ENCODE results near the gene CCDC27.

Gene CCDC27

GRCh38 chr1:3707298-3707938, 44.8 kb upstream of the CCDC27 start:
- no peak overlapping the region for H3K4me2 ChIP-seq (ENCODE audit: low read depth, low read length, poor library complexity, severe bottlenecking)
- H3K27me3 ChIP-seq (ENCODE audit: insufficient read depth, low read length, poor library complexity, severe bottlenecking) = no peaks in the 10 kb centered on the region
- no peaks in the 10 kb centered on the region for H3K9me3 ChIP-seq (ENCODE audit: insufficient read depth, low read depth, low read length)
- H2AFZ ChIP-seq (ENCODE audit: low read length) = no peak overlapping the region
- no peak overlapping the region for H3K4me3 ChIP-seq (ENCODE audit: low read length, poor library complexity, severe bottlenecking)
- TF ChIP-seq, protein P1, sequence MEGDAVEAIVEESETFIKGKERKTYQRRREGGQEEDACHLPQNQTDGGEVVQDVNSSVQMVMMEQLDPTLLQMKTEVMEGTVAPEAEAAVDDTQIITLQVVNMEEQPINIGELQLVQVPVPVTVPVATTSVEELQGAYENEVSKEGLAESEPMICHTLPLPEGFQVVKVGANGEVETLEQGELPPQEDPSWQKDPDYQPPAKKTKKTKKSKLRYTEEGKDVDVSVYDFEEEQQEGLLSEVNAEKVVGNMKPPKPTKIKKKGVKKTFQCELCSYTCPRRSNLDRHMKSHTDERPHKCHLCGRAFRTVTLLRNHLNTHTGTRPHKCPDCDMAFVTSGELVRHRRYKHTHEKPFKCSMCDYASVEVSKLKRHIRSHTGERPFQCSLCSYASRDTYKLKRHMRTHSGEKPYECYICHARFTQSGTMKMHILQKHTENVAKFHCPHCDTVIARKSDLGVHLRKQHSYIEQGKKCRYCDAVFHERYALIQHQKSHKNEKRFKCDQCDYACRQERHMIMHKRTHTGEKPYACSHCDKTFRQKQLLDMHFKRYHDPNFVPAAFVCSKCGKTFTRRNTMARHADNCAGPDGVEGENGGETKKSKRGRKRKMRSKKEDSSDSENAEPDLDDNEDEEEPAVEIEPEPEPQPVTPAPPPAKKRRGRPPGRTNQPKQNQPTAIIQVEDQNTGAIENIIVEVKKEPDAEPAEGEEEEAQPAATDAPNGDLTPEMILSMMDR (conservative IDR thresholded peaks at IDR 0.05; ENCODE audit: low read length) = no peak
- TF ChIP-seq EZH2phosphoT487 (IDR thresholded peaks at IDR 0.05; ENCODE audit: borderline replicate concordance) = no peak
- H3K4me1 ChIP-seq (ENCODE audit: insufficient read depth, low read length, poor library complexity, severe bottlenecking) = peaks cover 42% of the 10 kb centered on the region
- no peaks in the 10 kb centered on the region for H3K79me2 ChIP-seq (ENCODE audit: insufficient read depth, low read length)
- no peaks in the 10 kb centered on the region for H3K36me3 ChIP-seq (ENCODE audit: insufficient read depth, low read length)
- no peak overlapping the region for H3K9ac ChIP-seq (ENCODE audit: low read depth, low read length, poor library complexity, severe bottlenecking)
- H3K9me2 ChIP-seq (replicated peaks; ENCODE audit: low read depth, low read length) = no peaks in the 10 kb centered on the region
- peaks cover 14% of the 10 kb centered on the region; the same call in 1 of the 2 replicates for H3F3A ChIP-seq (ENCODE audit: low read depth)
- no peaks in the 10 kb centered on the region for H4K20me1 ChIP-seq (ENCODE audit: insufficient read depth, low read length, poor library complexity, severe bottlenecking)

- Histone ChIP-seq H3K4me1 (ENCODE audit: insufficient read depth, low read length, poor library complexity, severe bottlenecking) (peaks cover 37% of the 10 kb centered on the region), H3F3A (ENCODE audit: low read depth) (peaks cover 14% of the 10 kb centered on the region; the same call in 1 of the 2 replicates), H3K9me2 (replicated peaks; ENCODE audit: low read depth, low read length) (no peaks in the 10 kb centered on the region), H3K79me2 (ENCODE audit: insufficient read depth, low read length) (no peaks in the 10 kb centered on the region), H3K4me2 (ENCODE audit: low read depth, low read length, poor library complexity, severe bottlenecking) (no peak overlapping the region), H4K20me1 (ENCODE audit: insufficient read depth, low read length, poor library complexity, severe bottlenecking) (no peaks in the 10 kb centered on the region), H3K9ac (ENCODE audit: low read depth, low read length, poor library complexity, severe bottlenecking) (no peak overlapping the region), H3K4me3 (ENCODE audit: low read length, poor library complexity, severe bottlenecking) (no peak overlapping the region), H3K36me3 (ENCODE audit: insufficient read depth, low read length) (no peaks in the 10 kb centered on the region), H3K9me3 (ENCODE audit: insufficient read depth, low read depth, low read length) (no peaks in the 10 kb centered on the region), H2AFZ (ENCODE audit: low read length) (no peak overlapping the region), H3K27me3 (ENCODE audit: insufficient read depth, low read length, poor library complexity, severe bottlenecking) (no peaks in the 10 kb centered on the region)
- TF ChIP-seq EZH2phosphoT487 (IDR thresholded peaks at IDR 0.05; ENCODE audit: borderline replicate concordance) = no peak
- TF ChIP-seq, protein P1 (conservative IDR thresholded peaks at IDR 0.05; ENCODE audit: low read length) = no peak
These were observed 44.3 kb upstream of the CCDC27 start for GRCh38 chr1:3707939-3708328.

DNA sequence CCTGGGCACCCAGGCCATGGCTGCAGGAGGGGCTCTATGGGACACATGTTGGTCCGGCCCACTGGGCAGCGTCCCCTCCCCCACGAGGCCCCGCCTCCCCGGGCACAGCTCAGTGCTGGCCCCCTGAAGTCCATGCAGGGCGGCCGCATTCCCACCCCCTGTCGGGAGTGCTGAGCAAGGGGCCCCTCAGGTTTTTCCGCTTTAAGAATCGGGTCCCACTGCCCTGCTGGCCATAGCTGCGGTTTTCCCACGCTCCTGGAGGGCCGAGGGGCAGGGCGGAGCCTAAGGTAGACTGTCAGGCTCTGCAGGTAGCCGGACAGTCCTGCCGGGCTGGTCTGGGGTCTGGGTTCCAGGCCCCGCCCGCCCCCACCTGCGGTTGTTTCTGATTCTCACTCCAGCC, 43.5 kb upstream of the CCDC27 start:
- no peak overlapping the region for H3K4me3 ChIP-seq (ENCODE audit: low read length, poor library complexity, severe bottlenecking)
- H2AFZ ChIP-seq (ENCODE audit: low read length) = no peak overlapping the region
- H3K79me2 ChIP-seq (ENCODE audit: insufficient read depth, low read length) = no peaks in the 10 kb centered on the region
- H3K4me2 ChIP-seq (ENCODE audit: low read depth, low read length, poor library complexity, severe bottlenecking) = no peak overlapping the region
- H3K4me1 ChIP-seq (ENCODE audit: insufficient read depth, low read length, poor library complexity, severe bottlenecking) = peaks cover 29% of the 10 kb centered on the region
- no peaks in the 10 kb centered on the region for H3K9me2 ChIP-seq (replicated peaks; ENCODE audit: low read depth, low read length)
- no peaks in the 10 kb centered on the region for H3K9me3 ChIP-seq (ENCODE audit: insufficient read depth, low read depth, low read length)
- peaks cover 8% of the 10 kb centered on the region; the same call in 1 of the 2 replicates for H3F3A ChIP-seq (ENCODE audit: low read depth)
- H3K27me3 ChIP-seq (ENCODE audit: insufficient read depth, low read length, poor library complexity, severe bottlenecking) = no peaks in the 10 kb centered on the region
- no peaks in the 10 kb centered on the region for H4K20me1 ChIP-seq (ENCODE audit: insufficient read depth, low read length, poor library complexity, severe bottlenecking)
- no peaks in the 10 kb centered on the region for H3K36me3 ChIP-seq (ENCODE audit: insufficient read depth, low read length)
- no peak for TF ChIP-seq EZH2phosphoT487 (IDR thresholded peaks at IDR 0.05; ENCODE audit: borderline replicate concordance)
- TF ChIP-seq, protein P1 (conservative IDR thresholded peaks at IDR 0.05; ENCODE audit: low read length) = no peak
- H3K9ac ChIP-seq (ENCODE audit: low read depth, low read length, poor library complexity, severe bottlenecking) = no peak overlapping the region
